ENCODE data around the gene ADAD1. TPM values are rescaled to one million over a fixed set of nuclear protein-coding genes. Genes with fewer than 3 reads are reported as not detected.

ADAD1 gene
- polyA plus RNA-seq, 1 donor (not counting 4 experiments of a cell fraction or from before 2014, with no cell fraction given) = not detected

- dilution Hi-C loops (cut with MboI; ENCODE audit: extremely low pct_ligation_motif_present, low sequenced_read_pairs) = no loop called here
- DNase-seq (ENCODE audit: low read depth, low spot score) (no peak), FAIRE-seq (no peak)
- Histone ChIP-seq H3K27me3 (ENCODE audit: control insufficient read depth, extremely low read depth, insufficient read depth, low read length) (no peaks in the 10 kb centered on the region), H2AFZ (ENCODE audit: control insufficient read depth, low read length) (no peak overlapping the region), H3K79me2 (ENCODE audit: control insufficient read depth, insufficient read depth, low read length) (no peaks in the 10 kb centered on the region), H3K9me3 (ENCODE audit: control insufficient read depth, low read depth, low read length) (no peaks in the 10 kb centered on the region), H3K9me1 (ENCODE audit: control insufficient read depth, extremely low read depth, insufficient read depth, low read length) (no peaks in the 10 kb centered on the region), H3K4me3 (ENCODE audit: control insufficient read depth in 2 of 3, extremely low read depth in 1 of 3, insufficient read depth in 2 of 3, low read depth in 1 of 3, low read length in 3 of 3) (no peak overlapping the region), H3K36me3 (ENCODE audit: control insufficient read depth in 2 of 2, extremely low read depth in 1 of 2, insufficient read depth in 2 of 2, low read length in 2 of 2) (peaks cover 0 to 2% of the 10 kb centered on the region in 2 experiments), H3K27ac (ENCODE audit: control insufficient read depth, insufficient read depth, low read length) (no peak overlapping the region), H3K9ac (ENCODE audit: control insufficient read depth, extremely low read depth, insufficient read depth, low read length) (no peak overlapping the region), H3K4me1 (ENCODE audit: control insufficient read depth, extremely low read depth, insufficient read depth, low read length) (no peaks in the 10 kb centered on the region), H4K20me1 (ENCODE audit: control insufficient read depth, extremely low read depth, insufficient read depth, low read length) (no peaks in the 10 kb centered on the region), H3K4me2 (ENCODE audit: control insufficient read depth, extremely low read depth, insufficient read depth, low read depth, low read length) (no peak overlapping the region)
- TF ChIP-seq EZH2 (IDR thresholded peaks at IDR 0.05; ENCODE audit: low read length) (no peak), CTCF (optimal IDR thresholded peaks at IDR 0.05 in 1 of 3, IDR thresholded peaks at IDR 0.05 in 1 of 3, conservative IDR thresholded peaks at IDR 0.05 in 1 of 3; ENCODE audit: extremely low read depth in 1 of 3, insufficient read depth in 2 of 3, low read length in 3 of 3) (no peak)
These were observed 32.3 kb upstream of the ADAD1 start for GRCh38 chr4:122346503-122346902.

DNA sequence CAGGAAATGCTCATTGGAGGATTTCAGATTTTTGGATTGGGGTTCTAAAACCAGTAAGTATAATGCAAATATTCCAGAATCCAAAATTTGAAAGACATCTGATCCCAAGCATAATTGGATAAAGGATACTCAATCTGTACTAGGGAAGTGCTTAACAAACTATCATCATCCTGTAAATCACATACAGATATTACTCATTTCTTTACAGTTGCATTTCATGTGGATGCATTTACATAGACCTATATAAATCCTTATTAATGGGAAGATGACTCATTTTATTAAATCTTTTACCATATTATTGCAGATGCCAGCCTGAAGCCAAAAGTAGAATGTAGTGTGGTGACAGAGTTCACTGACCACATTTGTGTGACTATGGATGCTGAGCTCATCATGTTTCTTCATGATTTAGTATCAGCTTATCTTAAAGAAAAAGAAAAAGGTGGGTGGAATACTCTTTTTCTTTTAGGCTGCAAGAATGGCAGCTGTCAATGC lies 22.4 kb upstream of the ADAD1 start:
- Histone ChIP-seq H3K9me1 (ENCODE audit: control insufficient read depth, extremely low read depth, insufficient read depth, low read length) (no peaks in the 10 kb centered on the region), H3K9me3 (ENCODE audit: control insufficient read depth, low read depth, low read length) (no peaks in the 10 kb centered on the region), H3K4me2 (ENCODE audit: control insufficient read depth, extremely low read depth, insufficient read depth, low read depth, low read length) (no peak overlapping the region), H3K27me3 (ENCODE audit: control insufficient read depth, extremely low read depth, insufficient read depth, low read length) (no peaks in the 10 kb centered on the region), H3K79me2 (ENCODE audit: control insufficient read depth, insufficient read depth, low read length) (no peaks in the 10 kb centered on the region), H3K36me3 (ENCODE audit: control insufficient read depth in 2 of 2, extremely low read depth in 1 of 2, insufficient read depth in 2 of 2, low read length in 2 of 2) (peaks cover 3 to 5% of the 10 kb centered on the region in 2 experiments), H3K4me1 (ENCODE audit: control insufficient read depth, extremely low read depth, insufficient read depth, low read length) (no peaks in the 10 kb centered on the region), H3K4me3 (ENCODE audit: control insufficient read depth in 2 of 3, extremely low read depth in 1 of 3, insufficient read depth in 2 of 3, low read depth in 1 of 3, low read length in 3 of 3) (no peak overlapping the region), H3K27ac (ENCODE audit: control insufficient read depth, insufficient read depth, low read length) (no peak overlapping the region), H2AFZ (ENCODE audit: control insufficient read depth, low read length) (no peak overlapping the region), H4K20me1 (ENCODE audit: control insufficient read depth, extremely low read depth, insufficient read depth, low read length) (no peaks in the 10 kb centered on the region), H3K9ac (ENCODE audit: control insufficient read depth, extremely low read depth, insufficient read depth, low read length) (no peak overlapping the region)
- FAIRE-seq (no peak), DNase-seq (ENCODE audit: low read depth, low spot score) (no peak)
- TF ChIP-seq EZH2 (IDR thresholded peaks at IDR 0.05; ENCODE audit: low read length) = no peak
- TF ChIP-seq CTCF (optimal IDR thresholded peaks at IDR 0.05 in 1 of 3, IDR thresholded peaks at IDR 0.05 in 1 of 3, conservative IDR thresholded peaks at IDR 0.05 in 1 of 3; ENCODE audit: extremely low read depth in 1 of 3, insufficient read depth in 2 of 3, low read length in 3 of 3) = no peak
- dilution Hi-C loops (cut with MboI; ENCODE audit: extremely low pct_ligation_motif_present, low sequenced_read_pairs) = no loop called here
